Ishikawa (cell line): ENCODE results near the gene PPP2R5B.

ENCODE experiments used
- CEBPB ChIP-seq: IDR thresholded peaks from 2 replicates; pipeline ENCODE4 v1.6.1; 2012
- CREB1 ChIP-seq: IDR thresholded peaks from 2 replicates; pipeline ENCODE4 v1.6.1; 2012; ENCODE audit warnings: low read depth
- EGR1 ChIP-seq: IDR thresholded peaks from 2 replicates; pipeline ENCODE4 v1.6.1; 2012
- EP300 ChIP-seq: IDR thresholded peaks from 2 replicates; pipeline ENCODE4 v1.6.1; 2012; ENCODE audit warnings: borderline replicate concordance
- FOXM1 ChIP-seq: IDR thresholded peaks from 2 replicates; pipeline ENCODE4 v1.6.1; 2012; ENCODE audit warnings: low read depth, borderline replicate concordance
- NFIC ChIP-seq: IDR thresholded peaks from 2 replicates; pipeline ENCODE4 v1.6.1; 2012
- RAD21 ChIP-seq: IDR thresholded peaks from 2 replicates; pipeline ENCODE4 v1.6.1; 2012; ENCODE audit warnings: low read depth
- TAF1 ChIP-seq: IDR thresholded peaks from 2 replicates; pipeline ENCODE4 v1.6.1; 2012; ENCODE audit warnings: low read depth, mild to moderate bottlenecking
- TCF12 ChIP-seq: IDR thresholded peaks from 2 replicates; pipeline ENCODE4 v1.6.1; 2012; ENCODE audit warnings: low read depth
- TEAD4 ChIP-seq: IDR thresholded peaks from 2 replicates; pipeline ENCODE4 v1.6.1; 2012
- YY1 ChIP-seq: IDR thresholded peaks from 2 replicates; pipeline ENCODE4 v1.6.1; 2012; ENCODE audit warnings: low read depth
- ZBTB7A ChIP-seq: IDR thresholded peaks from 2 replicates; pipeline ENCODE4 v1.6.1; 2012; ENCODE audit warnings: low read depth
- TF ChIP-seq, protein P1 (sequence below): IDR thresholded peaks from 2 replicates; pipeline ENCODE4 v1.6.1; 2012
- TF ChIP-seq, protein P2 (sequence below): IDR thresholded peaks from 2 replicates; pipeline ENCODE4 v1.6.1; 2012
- TF ChIP-seq, protein P3 (sequence below): IDR thresholded peaks from 2 replicates; pipeline ENCODE4 v1.6.1; 2012; ENCODE audit warnings: low read depth, mild to moderate bottlenecking

PPP2R5B gene

DNA sequence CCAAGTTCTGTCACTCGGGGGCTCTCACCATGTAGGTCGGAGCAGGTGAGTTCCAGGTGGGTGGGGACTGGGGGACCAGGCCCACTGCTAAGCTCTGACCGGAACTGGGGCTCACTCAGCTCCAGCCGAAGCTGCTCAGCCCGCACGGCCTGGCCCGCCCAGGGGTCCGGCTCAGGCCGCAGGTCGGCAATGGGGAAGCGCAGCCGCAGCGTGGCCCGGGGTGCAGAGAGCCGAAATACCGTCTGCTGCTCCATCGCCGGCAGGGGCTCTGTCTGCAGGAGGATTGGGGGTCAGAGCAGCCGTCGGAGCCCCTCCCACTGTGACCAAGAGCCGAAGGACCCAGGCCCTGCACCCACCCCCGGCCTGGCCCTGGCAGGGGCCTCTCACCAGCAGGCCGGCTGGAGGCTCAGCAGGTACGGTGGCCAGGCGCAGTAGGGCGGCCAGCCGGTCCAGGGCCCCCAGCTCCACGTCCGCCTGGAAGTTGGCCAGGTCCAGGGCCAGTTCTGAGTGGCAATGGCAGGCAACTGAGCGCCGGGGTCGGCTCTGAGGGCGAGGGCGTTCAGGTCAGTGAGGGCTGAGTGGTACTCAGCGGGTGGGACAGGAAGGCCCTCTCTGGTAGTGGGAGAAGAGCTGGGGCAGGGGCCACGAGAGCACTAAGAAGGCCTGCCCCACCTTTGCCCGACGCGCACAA is 14.7 kb upstream of the PPP2R5B start:
- TF ChIP-seq, protein P1, sequence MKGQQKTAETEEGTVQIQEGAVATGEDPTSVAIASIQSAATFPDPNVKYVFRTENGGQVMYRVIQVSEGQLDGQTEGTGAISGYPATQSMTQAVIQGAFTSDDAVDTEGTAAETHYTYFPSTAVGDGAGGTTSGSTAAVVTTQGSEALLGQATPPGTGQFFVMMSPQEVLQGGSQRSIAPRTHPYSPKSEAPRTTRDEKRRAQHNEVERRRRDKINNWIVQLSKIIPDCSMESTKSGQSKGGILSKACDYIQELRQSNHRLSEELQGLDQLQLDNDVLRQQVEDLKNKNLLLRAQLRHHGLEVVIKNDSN: no peak
- TF ChIP-seq, protein P2, sequence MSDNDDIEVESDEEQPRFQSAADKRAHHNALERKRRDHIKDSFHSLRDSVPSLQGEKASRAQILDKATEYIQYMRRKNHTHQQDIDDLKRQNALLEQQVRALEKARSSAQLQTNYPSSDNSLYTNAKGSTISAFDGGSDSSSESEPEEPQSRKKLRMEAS: no peak
- TF ChIP-seq EP300: no peak
- TF ChIP-seq YY1: no peak
- no peak for TF ChIP-seq TCF12
- no peak for TF ChIP-seq CREB1
- TF ChIP-seq RAD21: no peak
- TF ChIP-seq TAF1: no peak
- TF ChIP-seq TEAD4: no peak

DNA sequence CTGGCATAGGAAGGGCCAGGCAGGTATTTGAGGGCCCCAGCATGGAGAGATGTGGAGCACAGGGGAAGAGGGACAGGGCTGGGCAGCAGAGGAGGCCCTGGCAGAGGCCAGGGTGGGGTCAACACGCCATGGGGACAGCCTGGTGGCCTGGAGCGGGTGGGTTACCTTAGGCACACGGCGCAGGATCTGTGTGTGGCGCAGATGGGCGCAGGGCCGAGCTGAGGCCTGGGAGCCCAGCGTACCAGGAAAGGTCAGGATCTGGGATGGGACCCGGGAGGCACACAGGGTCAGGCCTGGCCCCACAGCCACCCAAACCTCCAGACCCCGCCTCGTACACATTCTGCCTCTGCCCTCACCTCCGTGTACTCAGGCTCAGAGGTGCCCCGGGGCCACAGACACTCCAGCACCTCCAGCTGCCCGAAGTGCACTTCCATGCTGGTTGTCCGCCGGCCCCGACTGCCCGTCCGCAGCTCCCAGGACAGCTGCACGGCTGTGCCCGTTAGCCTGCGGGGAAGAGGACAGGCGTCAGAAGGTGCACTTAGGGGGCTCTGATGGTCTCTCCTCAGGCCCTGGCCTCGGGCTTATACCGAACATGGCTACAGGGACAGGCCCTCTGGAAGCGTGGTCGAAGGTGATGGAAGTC is 13.9 kb upstream of the PPP2R5B start:
- no peak for TF ChIP-seq YY1
- TF ChIP-seq ZBTB7A: no peak
- TF ChIP-seq EGR1: no peak
- TF ChIP-seq EP300: no peak
- TF ChIP-seq TEAD4: no peak
- TF ChIP-seq, protein P1: no peak
- TF ChIP-seq RAD21: no peak
- TF ChIP-seq CEBPB: no peak
- no peak for TF ChIP-seq CREB1
- no peak for TF ChIP-seq TAF1
- TF ChIP-seq, protein P2: no peak
- no peak for TF ChIP-seq TCF12
- no peak for TF ChIP-seq NFIC
- TF ChIP-seq, protein P3, sequence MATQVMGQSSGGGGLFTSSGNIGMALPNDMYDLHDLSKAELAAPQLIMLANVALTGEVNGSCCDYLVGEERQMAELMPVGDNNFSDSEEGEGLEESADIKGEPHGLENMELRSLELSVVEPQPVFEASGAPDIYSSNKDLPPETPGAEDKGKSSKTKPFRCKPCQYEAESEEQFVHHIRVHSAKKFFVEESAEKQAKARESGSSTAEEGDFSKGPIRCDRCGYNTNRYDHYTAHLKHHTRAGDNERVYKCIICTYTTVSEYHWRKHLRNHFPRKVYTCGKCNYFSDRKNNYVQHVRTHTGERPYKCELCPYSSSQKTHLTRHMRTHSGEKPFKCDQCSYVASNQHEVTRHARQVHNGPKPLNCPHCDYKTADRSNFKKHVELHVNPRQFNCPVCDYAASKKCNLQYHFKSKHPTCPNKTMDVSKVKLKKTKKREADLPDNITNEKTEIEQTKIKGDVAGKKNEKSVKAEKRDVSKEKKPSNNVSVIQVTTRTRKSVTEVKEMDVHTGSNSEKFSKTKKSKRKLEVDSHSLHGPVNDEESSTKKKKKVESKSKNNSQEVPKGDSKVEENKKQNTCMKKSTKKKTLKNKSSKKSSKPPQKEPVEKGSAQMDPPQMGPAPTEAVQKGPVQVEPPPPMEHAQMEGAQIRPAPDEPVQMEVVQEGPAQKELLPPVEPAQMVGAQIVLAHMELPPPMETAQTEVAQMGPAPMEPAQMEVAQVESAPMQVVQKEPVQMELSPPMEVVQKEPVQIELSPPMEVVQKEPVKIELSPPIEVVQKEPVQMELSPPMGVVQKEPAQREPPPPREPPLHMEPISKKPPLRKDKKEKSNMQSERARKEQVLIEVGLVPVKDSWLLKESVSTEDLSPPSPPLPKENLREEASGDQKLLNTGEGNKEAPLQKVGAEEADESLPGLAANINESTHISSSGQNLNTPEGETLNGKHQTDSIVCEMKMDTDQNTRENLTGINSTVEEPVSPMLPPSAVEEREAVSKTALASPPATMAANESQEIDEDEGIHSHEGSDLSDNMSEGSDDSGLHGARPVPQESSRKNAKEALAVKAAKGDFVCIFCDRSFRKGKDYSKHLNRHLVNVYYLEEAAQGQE: no peak
- no peak for TF ChIP-seq FOXM1

DNA sequence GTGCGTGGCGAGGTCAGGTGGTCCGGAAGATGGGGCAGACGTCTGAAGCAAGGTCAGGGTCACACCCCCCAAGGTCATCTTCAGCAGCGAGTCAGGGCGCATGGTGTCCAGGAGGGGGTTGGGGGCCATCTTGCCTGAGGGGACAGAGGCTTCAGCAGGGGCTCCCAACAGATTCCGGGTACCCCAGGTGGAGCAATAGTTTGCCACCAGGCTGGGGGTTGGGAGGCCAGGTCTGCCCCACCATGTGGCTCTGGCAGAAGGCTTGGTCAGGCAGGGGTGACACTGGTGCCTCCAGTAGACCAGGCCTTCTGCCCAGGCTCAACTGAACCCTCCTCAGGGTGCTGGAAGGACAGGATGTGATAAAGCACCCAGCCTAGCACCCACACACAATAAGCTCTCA is 13.3 kb upstream of the PPP2R5B start:
- TF ChIP-seq, protein P2: no peak
- no peak for TF ChIP-seq TAF1
- TF ChIP-seq TCF12: no peak
- no peak for TF ChIP-seq TEAD4
- TF ChIP-seq, protein P3: no peak
- no peak for TF ChIP-seq ZBTB7A

DNA sequence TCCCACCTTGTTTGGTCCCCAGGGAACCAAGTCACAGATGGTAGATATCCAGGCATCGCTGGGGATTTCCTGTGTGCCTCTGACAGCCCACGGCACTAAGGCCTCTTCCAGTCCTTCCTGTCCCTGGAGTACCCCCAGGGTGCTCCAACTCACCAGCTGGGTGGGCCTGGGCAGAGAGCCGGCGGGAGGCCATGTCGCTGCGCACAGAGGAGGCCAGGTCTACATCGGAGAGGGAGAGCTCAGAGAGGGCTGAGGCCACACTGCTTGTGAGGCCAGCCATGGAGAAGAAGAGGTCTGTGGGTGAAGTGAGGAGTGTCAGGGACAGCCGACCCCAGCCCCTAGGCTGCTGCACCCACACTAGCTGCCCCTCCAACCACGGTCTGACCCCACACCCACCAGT is 12.8 kb upstream of the PPP2R5B start:
- TF ChIP-seq FOXM1: no peak
- TF ChIP-seq TAF1: no peak
- TF ChIP-seq, protein P3: no peak
- TF ChIP-seq EP300: no peak
- TF ChIP-seq CREB1: no peak
